GM13977 (cell line): ENCODE results near the gene ARL15.
A peak's percentile ranks its signal among the peaks of the same experiment; 100 is the strongest.

Source experiments
- DNase-seq: peaks from one replicate; pipeline ENCODE4 v3.0.0; 2012; ENCODE audit warnings: low spot score
- in situ Hi-C: fragments of 300-500 bp; cut with MboI; formaldehyde crosslinking; loops from one replicate; pipeline ENCODE4 v1.12.0; 2022; ENCODE audit warnings: low sequenced_read_pairs, low pct_unique_long_range_greater_than_20kb, mixed read lengths, inconsistent platforms; ENCODE audit not compliant: unreplicated experiment
- TF ChIP-seq, protein P1 (sequence below): IDR thresholded peaks from 2 replicates; pipeline ENCODE4 v1.5.1; 2012; ENCODE audit warnings: mild to moderate bottlenecking, control low read depth; ENCODE audit not compliant: insufficient read depth; ENCODE audit errors: extremely low read depth, missing control alignments

The ARL15 gene

DNA sequence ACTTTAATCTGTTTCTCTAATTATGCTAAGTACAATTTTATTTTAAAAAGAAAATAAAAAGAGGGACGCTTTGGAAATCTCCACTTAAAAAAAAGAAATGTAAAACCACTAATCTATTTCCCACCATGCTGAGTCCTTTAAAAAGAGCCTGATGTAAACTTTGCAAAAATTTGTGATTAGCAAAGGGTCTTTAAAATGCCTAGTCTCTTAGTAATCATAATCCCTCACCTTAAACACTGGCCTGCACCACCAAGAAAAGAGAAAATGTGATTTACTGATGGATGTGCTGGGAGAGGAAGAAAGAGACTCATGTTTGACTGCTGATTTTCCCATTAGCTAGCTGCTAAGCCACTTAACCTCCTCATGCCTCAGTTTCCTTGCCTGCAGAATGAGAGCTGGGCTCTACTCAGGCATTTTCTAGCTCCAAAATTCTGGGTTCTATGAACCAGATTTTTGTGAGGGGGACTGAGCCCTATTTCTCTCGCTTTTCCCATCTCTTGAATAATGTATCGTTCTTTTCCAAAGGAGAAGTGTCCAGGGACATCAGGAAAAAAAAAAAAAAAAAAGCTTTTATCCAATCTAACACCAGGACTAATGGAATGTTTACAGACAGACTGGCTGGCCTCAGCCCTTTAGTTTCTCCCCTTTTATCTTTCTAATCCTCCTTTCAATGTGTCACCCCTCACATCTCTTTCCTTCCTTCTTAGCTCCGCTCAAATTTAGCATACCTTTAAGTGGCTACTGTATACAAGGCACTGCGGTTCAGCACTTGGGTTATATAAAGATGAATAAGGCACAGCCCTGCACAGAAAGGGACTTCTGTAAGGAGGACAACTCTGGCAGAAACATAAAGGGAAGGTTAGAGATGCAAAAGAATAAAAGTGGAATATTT, 312.4 kb downstream of the ARL15 start:
- in situ Hi-C loops: no loop called here
- TF ChIP-seq, protein P1, sequence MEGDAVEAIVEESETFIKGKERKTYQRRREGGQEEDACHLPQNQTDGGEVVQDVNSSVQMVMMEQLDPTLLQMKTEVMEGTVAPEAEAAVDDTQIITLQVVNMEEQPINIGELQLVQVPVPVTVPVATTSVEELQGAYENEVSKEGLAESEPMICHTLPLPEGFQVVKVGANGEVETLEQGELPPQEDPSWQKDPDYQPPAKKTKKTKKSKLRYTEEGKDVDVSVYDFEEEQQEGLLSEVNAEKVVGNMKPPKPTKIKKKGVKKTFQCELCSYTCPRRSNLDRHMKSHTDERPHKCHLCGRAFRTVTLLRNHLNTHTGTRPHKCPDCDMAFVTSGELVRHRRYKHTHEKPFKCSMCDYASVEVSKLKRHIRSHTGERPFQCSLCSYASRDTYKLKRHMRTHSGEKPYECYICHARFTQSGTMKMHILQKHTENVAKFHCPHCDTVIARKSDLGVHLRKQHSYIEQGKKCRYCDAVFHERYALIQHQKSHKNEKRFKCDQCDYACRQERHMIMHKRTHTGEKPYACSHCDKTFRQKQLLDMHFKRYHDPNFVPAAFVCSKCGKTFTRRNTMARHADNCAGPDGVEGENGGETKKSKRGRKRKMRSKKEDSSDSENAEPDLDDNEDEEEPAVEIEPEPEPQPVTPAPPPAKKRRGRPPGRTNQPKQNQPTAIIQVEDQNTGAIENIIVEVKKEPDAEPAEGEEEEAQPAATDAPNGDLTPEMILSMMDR: no peak
- DNase-seq: no peak

- in situ Hi-C loops: no loop called here
- no peak for DNase-seq
Measured at GRCh38 chr5:53996008-53996407, 314.4 kb downstream of the ARL15 start.

GRCh38 chr5:53994148-53994547, 316.2 kb downstream of the ARL15 start:
- in situ Hi-C loops: no loop called here
- TF ChIP-seq, protein P1: no peak
- DNase-seq: no peak

More at GRCh38 chr5:53996008-53996407, 314.4 kb downstream of the ARL15 start:
- TF ChIP-seq, protein P1: no peak

DNA sequence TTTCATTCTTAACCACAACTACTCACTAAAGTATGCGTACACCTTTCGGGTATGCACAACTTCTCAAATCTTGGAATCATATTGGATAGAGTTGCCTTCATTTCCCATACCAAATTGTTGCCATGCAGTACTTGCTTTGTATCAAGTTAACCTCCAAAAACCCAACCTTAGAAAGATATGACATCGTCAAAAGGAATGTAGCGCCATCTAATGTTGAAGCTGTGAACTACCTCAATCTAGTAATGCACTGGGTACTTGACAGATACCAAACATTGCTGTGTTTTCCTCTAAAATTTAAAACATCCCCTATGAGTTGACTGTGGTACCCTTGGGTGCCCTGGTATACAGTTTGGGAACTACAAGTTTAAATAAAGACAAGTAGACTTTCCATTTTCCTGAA, 318.4 kb downstream of the ARL15 start:
- DNase-seq: no peak

GRCh38 chr5:53987101-53987500, 323.3 kb downstream of the ARL15 start:
- TF ChIP-seq, protein P1: no peak
- in situ Hi-C loops: no loop called here
- DNase-seq: no peak

More for the DNA sequence above, 318.4 kb downstream of the ARL15 start:
- in situ Hi-C loops: no loop called here
- TF ChIP-seq, protein P1: peak; percentile 39

DNA sequence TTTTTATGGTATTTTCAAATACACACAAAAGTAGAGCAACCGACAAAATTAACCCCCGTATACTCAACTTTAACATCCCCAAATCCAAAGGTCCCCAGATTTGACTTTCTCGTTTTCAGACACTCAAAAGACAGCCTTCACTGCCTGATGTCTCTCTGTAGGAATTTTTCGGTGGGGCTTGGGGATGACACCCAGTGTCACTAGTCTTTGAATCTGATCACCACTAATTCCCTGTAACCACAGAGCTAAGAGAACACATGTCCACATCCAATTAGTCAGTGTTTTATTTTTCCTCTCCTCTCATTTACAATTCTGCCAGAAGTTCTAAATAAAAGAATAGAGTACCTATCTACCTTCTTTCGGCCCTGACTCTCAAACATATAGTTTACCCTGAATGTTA, 324.6 kb downstream of the ARL15 start:
- TF ChIP-seq, protein P1: no peak
- in situ Hi-C loops: no loop called here
- DNase-seq: no peak

- TF ChIP-seq, protein P1: no peak
- in situ Hi-C loops: no loop called here
- no peak for DNase-seq
Measured at GRCh38 chr5:53984971-53985370, 325.4 kb downstream of the ARL15 start.
